Cardiac fibroblast (primary cell): ENCODE data around the gene AASS.
A peak's percentile ranks its signal among the peaks of the same experiment; 100 is the strongest.

Source experiments
- DNase-seq, 2 donors: peaks; one replicate each; pipeline versions ENCODE4 v3.0.0 to v3.0.0-alpha.2; 2010; ENCODE audit warnings: low read depth in 2 of 2
- H3K4me3 ChIP-seq, 2 donors: replicated peaks in 1 of 2; 1 replicate in 1 of 2; 2 replicates in 1 of 2; pipeline ENCODE4 v1.5.1; 2011; ENCODE audit warnings: low read depth in 2 of 2, low read length in 2 of 2, mild to moderate bottlenecking in 2 of 2, moderate library complexity in 1 of 2
- CTCF ChIP-seq: IDR thresholded peaks from one replicate; pipeline ENCODE4 v1.5.1; 2011; ENCODE audit warnings: low read depth, mild to moderate bottlenecking, low read length, inconsistent platforms

Gene AASS

GRCh38 chr7:122059542-122059941, 84.5 kb downstream of the AASS start:
- no peak for TF ChIP-seq CTCF
- no peak overlapping the region for H3K4me3 ChIP-seq
- no peak for DNase-seq

- no peak for TF ChIP-seq CTCF
- peak; percentile 1 to 72 for DNase-seq
- H3K4me3 ChIP-seq, result no peak overlapping the region
Observed at GRCh38 chr7:122056977-122057376, 87.1 kb downstream of the AASS start.

- TF ChIP-seq CTCF, result no peak
- peak in 1 of 2 donors; percentile 7 for DNase-seq
- H3K4me3 ChIP-seq, result no peak overlapping the region
Observed at GRCh38 chr7:122055073-122055472, 89.0 kb downstream of the AASS start.

- DNase-seq, result no peak
- no peak for TF ChIP-seq CTCF
- no peak overlapping the region for H3K4me3 ChIP-seq
Observed at GRCh38 chr7:122054393-122054792, 89.7 kb downstream of the AASS start.

GRCh38 chr7:122046402-122046801, 97.6 kb downstream of the AASS start:
- peak in 1 of 2 donors; percentile 24 for DNase-seq

GRCh38 chr7:122040147-122040546, 103.9 kb downstream of the AASS start:
- TF ChIP-seq CTCF, result no peak
- no peak overlapping the region for H3K4me3 ChIP-seq
- DNase-seq, result no peak

More at GRCh38 chr7:122046402-122046801, 97.6 kb downstream of the AASS start:
- no peak overlapping the region for H3K4me3 ChIP-seq
- TF ChIP-seq CTCF, result no peak

GRCh38 chr7:122038904-122039303, 105.1 kb downstream of the AASS start:
- H3K4me3 ChIP-seq, result no peak overlapping the region
- peak in 1 of 2 donors; percentile 35 for DNase-seq
- no peak for TF ChIP-seq CTCF
